Ovary (tissue), 9 donors: Measurements from ENCODE around the gene UBXN6. TPM values are rescaled to one million over a fixed set of nuclear protein-coding genes. Genes with fewer than 3 reads are reported as not detected.

ENCODE experiments used
- DNase-seq, 5 donors: peaks; one replicate each; pipeline ENCODE4 v3.0.0-alpha.2; 2019 to 2020
- H3K27ac ChIP-seq, 2 donors: fragments of 200-600 bp; one replicate each; pipeline versions ENCODE4 v1.5.1 to v1.8.0; 2019 to 2022
- H3K27me3 ChIP-seq: fragments of 200-600 bp; one replicate; pipeline ENCODE4 v1.8.0; 2022
- H3K36me3 ChIP-seq: fragments of 200-600 bp; sonication (generic); one replicate; pipeline ENCODE4 v1.5.1; 2019
- H3K4me1 ChIP-seq: one replicate; pipeline ENCODE4 v1.8.1; 2013; ENCODE audit warnings: mild to moderate bottlenecking, moderate library complexity; ENCODE audit not compliant: insufficient read depth
- H3K4me3 ChIP-seq: fragments of 200-600 bp; sonication (generic); one replicate; pipeline ENCODE4 v1.5.1; 2017
- H3K9me3 ChIP-seq, 2 donors: fragments of 200-600 bp in 1 of 2; sonication (generic) in 1 of 2; one replicate each; pipeline versions ENCODE4 v1.5.1 to v1.8.1; 2013 to 2019; ENCODE audit warnings: mild to moderate bottlenecking in 1 of 2, moderate library complexity in 1 of 2
- CTCF ChIP-seq, 3 donors: fragments of 450-650 bp in 2 of 3; fragments of 200-600 bp in 1 of 3; IDR thresholded peaks; one replicate each; pipeline versions ENCODE4 v1.5.1 to v1.8.0; 2016 to 2022; ENCODE audit warnings: antibody characterized with exemption in 3 of 3, mild to moderate bottlenecking in 1 of 3
- EP300 ChIP-seq: sonication (generic); formaldehyde crosslinking; IDR thresholded peaks from one replicate; pipeline ENCODE4 v1.6.1; 2017; ENCODE audit warnings: antibody characterized with exemption
- POLR2A ChIP-seq: fragments of 450-650 bp; IDR thresholded peaks from one replicate; pipeline ENCODE4 v1.6.1; 2017; ENCODE audit warnings: antibody characterized with exemption, mild to moderate bottlenecking, moderate library complexity
- WGBS, 3 donors: extraction: QIAGEN DNeasy Blood & Tissue Kit in 1 of 3; methylation state at CpG; one replicate each; pipeline versions ENCODE4 v1.1.5 to v1.1.7; 2013 to 2017; 5-methylcytosine and 5-hydroxymethylcytosine counted together
- intact Hi-C, 4 donors: fragments of 100-400 bp; cut with DNase I; formaldehyde crosslinking; loops; one replicate each; pipeline versions ENCODE4 v1.11.0 to v1.15.1; 2022 to 2023
- polyA plus RNA-seq, 2 donors: library from polyadenylated mRNA; stranded (reverse); fragments of 200-250 nt in 1 of 2; fragments of 350-450 nt in 1 of 2; fragmentation: Illumina TruSeq in 1 of 2; extraction: RNeasy Lipid Tissue Mini Kit (QIAGEN cat#74804) in 1 of 2; gene quantifications; one replicate each; pipeline ENCODE4 v1.2.3, GENCODE V29; 2013 to 2014
- total RNA-seq, 7 donors: library from RNA; depleted of rRNA in 2 of 7; stranded (reverse); fragments of >200 nt in 2 of 7; fragmentation: NEBNext Ultra II Directional in 3 of 7; extraction: Animal tissue kit (Norgen Biotek cat#: 25700) in 3 of 7; gene quantifications; one replicate each; pipeline versions ENCODE4 v1.1.0 to v1.2.4, GENCODE V29; 2016 to 2023
- donor health status: DM: no; HTN: no; CAD: no; lungs with moderate emphysema.
- donor health status: DM: no; HTN: no; CAD: no.
- donor health status: Bipolar disorder and iron deficiency.
- donor health status: DM: yes; HTN: yes; CAD: no.
- donor health status: DM: no; HTN: no; CAD: no.
- donor health status: DM: yes; HTN: yes; CAD: no.

UBXN6 gene
- total and polyA plus RNA-seq, 9 donors: 19.3 to 170 (median 133) TPM

- no peak for TF ChIP-seq CTCF (IDR thresholded peaks at IDR 0.05)
- TF ChIP-seq EP300: no peak
- TF ChIP-seq POLR2A: no peak
- no peak overlapping the region for H3K27ac ChIP-seq
- DNase-seq: no peak
- no peak overlapping the region for H3K4me3 ChIP-seq
- intact Hi-C loops: loop anchor here in 2 of 4 donors (10.0 kb wide), 1 partner anchor 177 kb away; no protein-coding TSS in a partner anchor
- no peaks in the 10 kb centered on the region for H3K36me3 ChIP-seq
- 73 to 77% (median 77%) methylated on average over 22 of the region's 22 CpGs for WGBS, 3 donors
- no peaks in the 10 kb centered on the region for H3K27me3 ChIP-seq
- H3K9me3 ChIP-seq: no peaks in the 10 kb centered on the region
- H3K4me1 ChIP-seq: no peaks in the 10 kb centered on the region
Observed at GRCh38 chr19:4441994-4442818, 15.4 kb downstream of the UBXN6 start.

DNA sequence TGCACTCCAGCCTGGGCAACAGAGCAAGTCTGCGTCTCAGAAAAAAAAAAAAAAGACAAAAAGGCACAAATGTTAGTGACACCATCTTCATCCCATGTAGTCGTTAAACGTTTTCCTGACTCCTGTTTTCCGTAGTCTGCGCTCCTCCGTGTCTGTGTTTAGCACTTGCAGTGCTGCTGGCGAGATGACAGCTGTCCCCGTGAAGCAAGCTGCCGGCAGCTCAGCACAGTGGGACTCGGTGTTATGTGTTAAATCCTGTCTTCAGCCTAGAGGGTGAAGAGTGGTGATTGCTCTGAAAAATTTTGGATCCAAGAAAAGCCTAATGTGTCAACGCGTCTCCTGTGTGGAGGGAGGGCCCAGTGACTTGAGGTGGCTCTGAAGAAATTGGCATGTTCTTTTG lies 18.4 kb downstream of the UBXN6 start:
- no peak for DNase-seq
- H3K9me3 ChIP-seq: no peaks in the 10 kb centered on the region
- no peak for TF ChIP-seq CTCF (IDR thresholded peaks at IDR 0.05)
- no peak for TF ChIP-seq EP300
- TF ChIP-seq POLR2A: no peak
- no peaks in the 10 kb centered on the region for H3K36me3 ChIP-seq
- no peaks in the 10 kb centered on the region for H3K4me1 ChIP-seq
- no peak overlapping the region for H3K4me3 ChIP-seq
- no peaks in the 10 kb centered on the region for H3K27me3 ChIP-seq
- WGBS, 3 donors: 90 to 92% (median 90%) methylated on average over 12 of the region's 12 CpGs
- intact Hi-C loops: no loop called here
- H3K27ac ChIP-seq: no peak overlapping the region

GRCh38 chr19:4437103-4437502 lies 20.5 kb downstream of the UBXN6 start:
- DNase-seq: no peak
- Histone ChIP-seq H3K9me3 (no peaks in the 10 kb centered on the region), H3K36me3 (no peaks in the 10 kb centered on the region), H3K27me3 (no peaks in the 10 kb centered on the region), H3K4me1 (no peaks in the 10 kb centered on the region), H3K4me3 (no peak overlapping the region), H3K27ac (no peak overlapping the region)
- intact Hi-C loops: no loop called here
- TF ChIP-seq CTCF (IDR thresholded peaks at IDR 0.05): no peak
- no peak for TF ChIP-seq EP300
- TF ChIP-seq POLR2A: no peak
- WGBS, 3 donors: 93 to 97% (median 93%) methylated on average over 10 of the region's 10 CpGs

- Histone ChIP-seq H3K4me1 (no peaks in the 10 kb centered on the region), H3K27ac (no peak overlapping the region), H3K9me3 (no peaks in the 10 kb centered on the region), H3K27me3 (no peaks in the 10 kb centered on the region), H3K36me3 (no peaks in the 10 kb centered on the region), H3K4me3 (no peak overlapping the region)
- TF ChIP-seq CTCF (IDR thresholded peaks at IDR 0.05) (no peak), POLR2A (no peak), EP300 (no peak)
- WGBS, 3 donors: 85 to 94% (median 92%) methylated on average over 7 of the region's 7 CpGs
- intact Hi-C loops: no loop called here
- no peak for DNase-seq
Observed at GRCh38 chr19:4436231-4436630, 21.4 kb downstream of the UBXN6 start.
